ENCODE results near the gene PIH1D1. TPM values are rescaled to one million over a fixed set of nuclear protein-coding genes. Genes with fewer than 3 reads are reported as not detected.

Gene PIH1D1
- total RNA-seq, 2 experiments from 2014 or later, result 145 to 151 TPM

DNA sequence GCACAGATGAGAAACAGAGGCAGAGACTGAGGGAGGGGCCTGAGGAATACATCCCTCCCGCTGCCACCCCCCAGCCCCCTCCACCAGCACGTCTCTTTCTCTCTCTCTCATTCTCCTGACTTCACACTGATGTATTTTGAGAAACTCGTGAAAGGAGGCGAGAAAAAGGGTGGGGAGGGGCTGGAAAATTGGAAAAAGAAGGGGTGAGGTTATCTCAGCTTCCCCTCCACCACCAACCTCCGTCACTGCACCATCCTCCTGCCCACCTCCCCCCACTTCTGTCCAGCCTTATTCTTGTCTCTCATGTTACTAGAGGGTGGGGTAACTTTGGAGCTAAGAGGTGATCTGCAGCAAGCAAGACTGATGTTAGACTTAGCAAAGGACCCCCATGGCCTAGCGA lies 11.8 kb downstream of the PIH1D1 start:
- intact Hi-C loops (cut with DNase I, micrococcal nuclease), result loop anchor here in 1 of 2 experiments (5.0 to 10.0 kb wide), 2 partner anchors 108 to 445 kb away; partner anchors contain the start of genes GYS1 and RUVBL2
- Histone ChIP-seq H3K36me3 (ENCODE audit: insufficient read depth, low read length) (no peaks in the 10 kb centered on the region), H3K27ac (ENCODE audit: low read depth in 1 of 2, low read length in 2 of 2) (no peak overlapping the region), H3K9me3 (ENCODE audit: control insufficient read depth in 1 of 2, insufficient read depth in 1 of 2, low read length in 2 of 2) (peaks cover 0 to 11% of the 10 kb centered on the region in 2 experiments), H3K4me1 (ENCODE audit: insufficient read depth, low read length) (peaks cover 44% of the 10 kb centered on the region), H3K27me3 (ENCODE audit: control insufficient read depth in 1 of 2, insufficient read depth in 2 of 2, low read length in 2 of 2) (peaks cover 71 to 72% of the 10 kb centered on the region in 2 experiments), H3K4me3 (ENCODE audit: low read length) (no peak overlapping the region)
- H3K27me3 Mint-ChIP-seq, result peaks cover 84% of the 10 kb centered on the region
- peaks cover 50% of the 10 kb centered on the region for H3K4me1 Mint-ChIP-seq (ENCODE audit: low read depth)
- H3K36me3 Mint-ChIP-seq (ENCODE audit: low read depth), result peaks cover 8% of the 10 kb centered on the region
- no peak overlapping the region for H3K27ac Mint-ChIP-seq
- peak overlapping the region; percentile 50 for H3K4me3 Mint-ChIP-seq
- POLR2A ChIA-PET, result no interaction called here
- TF ChIP-seq, protein P1, sequence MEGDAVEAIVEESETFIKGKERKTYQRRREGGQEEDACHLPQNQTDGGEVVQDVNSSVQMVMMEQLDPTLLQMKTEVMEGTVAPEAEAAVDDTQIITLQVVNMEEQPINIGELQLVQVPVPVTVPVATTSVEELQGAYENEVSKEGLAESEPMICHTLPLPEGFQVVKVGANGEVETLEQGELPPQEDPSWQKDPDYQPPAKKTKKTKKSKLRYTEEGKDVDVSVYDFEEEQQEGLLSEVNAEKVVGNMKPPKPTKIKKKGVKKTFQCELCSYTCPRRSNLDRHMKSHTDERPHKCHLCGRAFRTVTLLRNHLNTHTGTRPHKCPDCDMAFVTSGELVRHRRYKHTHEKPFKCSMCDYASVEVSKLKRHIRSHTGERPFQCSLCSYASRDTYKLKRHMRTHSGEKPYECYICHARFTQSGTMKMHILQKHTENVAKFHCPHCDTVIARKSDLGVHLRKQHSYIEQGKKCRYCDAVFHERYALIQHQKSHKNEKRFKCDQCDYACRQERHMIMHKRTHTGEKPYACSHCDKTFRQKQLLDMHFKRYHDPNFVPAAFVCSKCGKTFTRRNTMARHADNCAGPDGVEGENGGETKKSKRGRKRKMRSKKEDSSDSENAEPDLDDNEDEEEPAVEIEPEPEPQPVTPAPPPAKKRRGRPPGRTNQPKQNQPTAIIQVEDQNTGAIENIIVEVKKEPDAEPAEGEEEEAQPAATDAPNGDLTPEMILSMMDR (IDR thresholded peaks at IDR 0.05), result no peak
- ATAC-seq (ENCODE audit: poor library complexity), result no peak
- DNase-seq, result no peak
- CTCF ChIA-PET, result interaction anchor here (1.5 kb wide), 1 partner anchor 48 kb away, joined by 4 read pairs; no protein-coding TSS in a partner anchor
- no peaks in the 10 kb centered on the region for H3K9me3 Mint-ChIP-seq

DNA sequence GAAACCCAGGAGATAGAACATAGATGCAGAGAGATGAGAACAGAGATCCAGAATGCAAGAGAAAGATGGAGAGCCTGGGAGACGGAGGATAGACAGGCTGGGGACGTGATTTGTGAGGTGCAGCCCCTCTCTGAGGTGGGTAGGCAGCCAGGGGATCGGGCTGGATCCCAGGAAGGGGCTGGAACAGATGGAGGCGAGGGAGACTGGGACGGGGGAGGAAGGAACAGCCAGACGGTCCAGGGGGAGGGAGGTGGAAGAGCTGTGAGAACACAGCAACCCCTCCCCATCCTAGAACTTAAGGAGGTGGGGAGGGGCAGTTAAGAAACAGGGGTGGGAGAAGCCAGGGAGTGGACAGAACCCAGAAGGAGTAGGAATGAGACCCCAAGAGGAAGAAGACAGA lies 13.4 kb downstream of the PIH1D1 start:
- Mint-ChIP-seq H3K36me3 (ENCODE audit: low read depth) (peaks cover 1% of the 10 kb centered on the region), H3K27me3 (peaks cover 92% of the 10 kb centered on the region), H3K4me1 (ENCODE audit: low read depth) (peaks cover 43% of the 10 kb centered on the region), H3K27ac (no peak overlapping the region), H3K4me3 (no peak overlapping the region), H3K9me3 (no peaks in the 10 kb centered on the region)
- H3K27me3 ChIP-seq (ENCODE audit: control insufficient read depth in 1 of 2, insufficient read depth in 2 of 2, low read length in 2 of 2), result peaks cover 87 to 88% of the 10 kb centered on the region in 2 experiments
- peaks cover 42% of the 10 kb centered on the region for H3K4me1 ChIP-seq (ENCODE audit: insufficient read depth, low read length)
- TF ChIP-seq, protein P1 (IDR thresholded peaks at IDR 0.05), result no peak
- H3K36me3 ChIP-seq (ENCODE audit: insufficient read depth, low read length), result no peaks in the 10 kb centered on the region
- no peak overlapping the region for H3K4me3 ChIP-seq (ENCODE audit: low read length)
- DNase-seq (no peak), ATAC-seq (ENCODE audit: poor library complexity) (no peak)
- intact Hi-C loops (cut with DNase I, micrococcal nuclease), result no loop called here
- ChIA-PET CTCF (no interaction called here), POLR2A (no interaction called here)
- no peak overlapping the region for H3K27ac ChIP-seq (ENCODE audit: low read depth in 1 of 2, low read length in 2 of 2)
- peaks cover 0 to 23% of the 10 kb centered on the region in 2 experiments for H3K9me3 ChIP-seq (ENCODE audit: control insufficient read depth in 1 of 2, insufficient read depth in 1 of 2, low read length in 2 of 2)

DNA sequence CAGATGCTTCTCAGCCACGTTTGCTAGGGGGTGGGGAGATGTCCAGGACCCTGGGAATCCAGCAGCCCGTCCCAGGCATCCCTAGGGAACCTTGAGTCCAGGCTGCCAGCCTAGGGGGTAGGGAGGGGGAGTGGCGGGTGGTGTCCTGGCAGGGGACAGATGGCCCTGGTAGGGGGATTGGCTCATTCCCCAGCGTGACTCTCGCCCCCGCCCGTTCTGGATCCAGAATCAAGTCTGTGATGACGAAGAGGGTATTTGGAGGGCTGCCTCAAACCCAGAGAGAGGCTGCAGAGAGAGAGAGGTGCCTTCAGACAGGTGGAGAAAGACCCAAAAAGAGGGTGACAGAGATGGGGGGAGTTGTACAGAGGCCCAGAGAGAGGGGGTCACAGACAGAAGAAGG lies 14.4 kb downstream of the PIH1D1 start:
- Mint-ChIP-seq H3K36me3 (ENCODE audit: low read depth) (no peaks in the 10 kb centered on the region), H3K27me3 (peaks cover 96% of the 10 kb centered on the region), H3K27ac (no peak overlapping the region), H3K9me3 (no peaks in the 10 kb centered on the region), H3K4me1 (ENCODE audit: low read depth) (peaks cover 43% of the 10 kb centered on the region), H3K4me3 (no peak overlapping the region)
- ChIA-PET CTCF (interaction anchor here (1.0 kb wide), 1 partner anchor 45 kb away, joined by 4 read pairs; no protein-coding TSS in a partner anchor), POLR2A (no interaction called here)
- peaks cover 0 to 34% of the 10 kb centered on the region in 2 experiments for H3K9me3 ChIP-seq (ENCODE audit: control insufficient read depth in 1 of 2, insufficient read depth in 1 of 2, low read length in 2 of 2)
- H3K27ac ChIP-seq (ENCODE audit: low read depth in 1 of 2, low read length in 2 of 2), result no peak overlapping the region
- intact Hi-C loops (cut with DNase I, micrococcal nuclease), result no loop called here
- no peak overlapping the region for H3K4me3 ChIP-seq (ENCODE audit: low read length)
- peaks cover 42% of the 10 kb centered on the region for H3K4me1 ChIP-seq (ENCODE audit: insufficient read depth, low read length)
- DNase-seq (no peak), ATAC-seq (ENCODE audit: poor library complexity) (no peak)
- TF ChIP-seq, protein P1 (IDR thresholded peaks at IDR 0.05), result no peak
- H3K27me3 ChIP-seq (ENCODE audit: control insufficient read depth in 1 of 2, insufficient read depth in 2 of 2, low read length in 2 of 2), result peaks cover 94% of the 10 kb centered on the region in 2 experiments
- H3K36me3 ChIP-seq (ENCODE audit: insufficient read depth, low read length), result no peaks in the 10 kb centered on the region

Data from CD4-positive, alpha-beta T cell (primary cell).